GM12874 (cell line): Measurements from ENCODE around the gene GSX2.

Experiments used
- TF ChIP-seq, protein P1 (sequence below): IDR thresholded peaks from 2 replicates; pipeline ENCODE4 v1.5.1; 2011; ENCODE audit warnings: low read depth, mild to moderate bottlenecking, control low read depth, low read length, moderate library complexity; ENCODE audit not compliant: insufficient read depth

The GSX2 gene

GRCh38 chr4:54109241-54110018, 9.5 kb downstream of the GSX2 start:
- TF ChIP-seq, protein P1, sequence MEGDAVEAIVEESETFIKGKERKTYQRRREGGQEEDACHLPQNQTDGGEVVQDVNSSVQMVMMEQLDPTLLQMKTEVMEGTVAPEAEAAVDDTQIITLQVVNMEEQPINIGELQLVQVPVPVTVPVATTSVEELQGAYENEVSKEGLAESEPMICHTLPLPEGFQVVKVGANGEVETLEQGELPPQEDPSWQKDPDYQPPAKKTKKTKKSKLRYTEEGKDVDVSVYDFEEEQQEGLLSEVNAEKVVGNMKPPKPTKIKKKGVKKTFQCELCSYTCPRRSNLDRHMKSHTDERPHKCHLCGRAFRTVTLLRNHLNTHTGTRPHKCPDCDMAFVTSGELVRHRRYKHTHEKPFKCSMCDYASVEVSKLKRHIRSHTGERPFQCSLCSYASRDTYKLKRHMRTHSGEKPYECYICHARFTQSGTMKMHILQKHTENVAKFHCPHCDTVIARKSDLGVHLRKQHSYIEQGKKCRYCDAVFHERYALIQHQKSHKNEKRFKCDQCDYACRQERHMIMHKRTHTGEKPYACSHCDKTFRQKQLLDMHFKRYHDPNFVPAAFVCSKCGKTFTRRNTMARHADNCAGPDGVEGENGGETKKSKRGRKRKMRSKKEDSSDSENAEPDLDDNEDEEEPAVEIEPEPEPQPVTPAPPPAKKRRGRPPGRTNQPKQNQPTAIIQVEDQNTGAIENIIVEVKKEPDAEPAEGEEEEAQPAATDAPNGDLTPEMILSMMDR = no peak

- TF ChIP-seq, protein P1 = no peak
Observed at GRCh38 chr4:54110019-54110416, 10.1 kb downstream of the GSX2 start.

GRCh38 chr4:54118850-54119589, 19.1 kb downstream of the GSX2 start:
- TF ChIP-seq, protein P1 = no peak

DNA sequence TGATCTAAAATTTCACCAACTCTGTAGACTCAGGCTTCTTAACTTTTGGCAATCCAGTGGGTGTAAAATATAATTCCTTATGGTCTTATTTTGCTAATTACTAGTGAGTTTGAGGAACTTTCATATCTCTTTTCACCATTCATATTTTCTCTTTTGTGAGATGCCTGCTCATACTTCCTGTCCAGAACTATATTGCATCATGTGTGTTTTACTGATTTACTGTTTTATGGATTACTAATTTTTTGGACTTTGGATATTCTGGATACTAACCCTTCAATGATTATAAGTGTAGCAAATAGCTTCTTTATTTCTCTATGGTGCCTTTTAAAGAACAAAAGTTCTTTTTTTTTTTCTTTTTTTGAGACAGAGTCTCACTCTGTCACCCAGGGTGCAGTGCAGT, 20.6 kb downstream of the GSX2 start:
- TF ChIP-seq, protein P1 = no peak

DNA sequence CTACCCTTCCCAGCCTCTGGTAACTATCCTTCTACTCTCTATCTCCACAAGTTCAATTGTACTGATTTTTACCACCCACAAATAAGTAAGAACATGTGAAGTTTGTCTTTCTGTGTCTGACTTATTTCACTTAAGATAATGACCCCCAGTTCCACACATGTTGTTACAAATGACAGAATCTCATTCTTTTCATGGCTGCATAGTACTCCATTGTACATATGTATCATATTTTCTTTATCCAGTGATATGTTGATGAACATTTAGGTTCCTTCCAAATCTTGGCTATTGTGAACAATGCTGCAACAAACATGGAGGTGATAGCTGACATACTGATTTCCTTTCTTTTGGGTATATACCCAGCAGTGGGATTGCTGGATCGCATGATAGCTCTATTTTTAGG, 27.7 kb downstream of the GSX2 start:
- TF ChIP-seq, protein P1 = no peak

DNA sequence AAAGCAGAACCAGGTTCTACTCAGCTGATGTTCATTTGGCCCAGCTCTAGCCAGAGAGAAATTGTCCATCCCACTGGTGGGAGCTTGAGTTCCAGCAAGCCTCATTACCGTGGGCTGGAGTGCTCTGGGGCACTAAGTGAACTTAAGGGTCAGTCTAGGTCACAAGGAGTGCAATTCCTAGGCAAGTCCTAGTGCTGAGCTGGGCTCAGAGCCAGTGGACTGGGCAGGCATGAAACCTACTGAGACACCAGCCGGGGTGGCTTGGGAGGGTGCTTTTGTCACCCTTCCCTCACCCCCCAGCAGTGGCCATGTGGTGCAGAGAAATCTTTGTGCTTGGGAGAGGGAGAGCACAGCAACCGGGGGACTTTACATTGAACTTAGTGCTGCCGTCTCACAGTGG, 39.4 kb downstream of the GSX2 start:
- TF ChIP-seq, protein P1 = no peak

GRCh38 chr4:54140287-54140686, 40.3 kb downstream of the GSX2 start:
- TF ChIP-seq, protein P1 = no peak
